ENCODE results near the gene ABHD14A.
"Not testable (repeated sequence)": the region's sequence is repeated elsewhere in the genome, so short reads cannot be mapped to it uniquely, and the experiment has no call there.

GRCh38 chr3:51928981-51929380, 45.9 kb upstream of the ABHD14A start:
- not testable (repeated sequence) for TF ChIP-seq CTCF (conservative IDR thresholded peaks at IDR 0.05 in 1 of 2, IDR thresholded peaks at IDR 0.05 in 1 of 2; ENCODE audit: low read depth in 1 of 2, low read length in 2 of 2); EZH2 (IDR thresholded peaks at IDR 0.05; ENCODE audit: low read length, missing control alignments)

All from fibroblast of lung (primary cell).